ENCODE data around the gene SPRYD7. TPM values are rescaled to one million over a fixed set of nuclear protein-coding genes. Genes with fewer than 3 reads are reported as not detected.
A peak's percentile ranks its signal among the peaks of the same experiment; 100 is the strongest.

Gene SPRYD7, protein sequence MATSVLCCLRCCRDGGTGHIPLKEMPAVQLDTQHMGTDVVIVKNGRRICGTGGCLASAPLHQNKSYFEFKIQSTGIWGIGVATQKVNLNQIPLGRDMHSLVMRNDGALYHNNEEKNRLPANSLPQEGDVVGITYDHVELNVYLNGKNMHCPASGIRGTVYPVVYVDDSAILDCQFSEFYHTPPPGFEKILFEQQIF
- total RNA-seq, result 1 to 10 TPM; 7.3 to 8.6 TPM
- polyA plus RNA-seq, result 1 to 10 TPM; 3.4 to 7.0 TPM
- long read RNA-seq, donor 1, transcript SPRYD7-201 (5 exons, 3,053 nt), result major isoform, 16 of 23 reads
- long read RNA-seq, donor 1, partial matches to known transcripts, result 1 of 23 reads
- long read RNA-seq, donor 1, other reads (novel, unspliced or antisense), result 2 of 23 reads
- long read RNA-seq, donor 2, transcript SPRYD7-201 (5 exons, 3,053 nt), result major isoform, 13 of 18 reads
- long read RNA-seq, donor 2, partial matches to known transcripts, result 0 of 18 reads
- long read RNA-seq, donor 2, other reads (novel, unspliced or antisense), result 4 of 18 reads

GRCh38 chr13:49936075-49936967, at the start of gene SPRYD7:
Gene SPRYD7, minus strand, starts transcription at chr13:49936340. Its CDS starts 105 bp downstream, at chr13:49936235.
- 0 to 1% methylated on average over 62 to 71 of the region's 71 CpGs for WGBS, 2 donors
- peak within 1 kb of the TSS in 1 of 2 donors; percentile 19 for H3K27ac ChIP-seq (ENCODE audit: low read depth in 1 of 2, low read length in 2 of 2)
- H3K4me3 ChIP-seq (ENCODE audit: low read length in 2 of 2), result peak within 1 kb of the TSS; percentile 69 to 84
- ATAC-seq (ENCODE audit: low FRiP score) (peak; percentile 100), DNase-seq (peak; percentile 99 to 100)
- intact Hi-C loops (cut with DNase I), result loop anchor here in 1 of 2 donors (2.0 kb wide), 1 partner anchor 144 kb away; the partner anchor contains the start of gene KPNA3
- no peaks in the 10 kb centered on the region for H3K36me3 ChIP-seq (ENCODE audit: control insufficient read depth in 1 of 2, insufficient read depth in 2 of 2, low read length in 1 of 2)
- no peaks in the 10 kb centered on the region for H3K4me1 ChIP-seq (ENCODE audit: control insufficient read depth in 1 of 2, insufficient read depth in 2 of 2, low read length in 2 of 2)
- H3K9me3 ChIP-seq (ENCODE audit: control insufficient read depth, low read length), result no peaks in the 10 kb centered on the region
- no peaks in the 10 kb centered on the region for H3K27me3 ChIP-seq (ENCODE audit: control insufficient read depth in 1 of 2, insufficient read depth in 2 of 2, low read length in 1 of 2)

DNA sequence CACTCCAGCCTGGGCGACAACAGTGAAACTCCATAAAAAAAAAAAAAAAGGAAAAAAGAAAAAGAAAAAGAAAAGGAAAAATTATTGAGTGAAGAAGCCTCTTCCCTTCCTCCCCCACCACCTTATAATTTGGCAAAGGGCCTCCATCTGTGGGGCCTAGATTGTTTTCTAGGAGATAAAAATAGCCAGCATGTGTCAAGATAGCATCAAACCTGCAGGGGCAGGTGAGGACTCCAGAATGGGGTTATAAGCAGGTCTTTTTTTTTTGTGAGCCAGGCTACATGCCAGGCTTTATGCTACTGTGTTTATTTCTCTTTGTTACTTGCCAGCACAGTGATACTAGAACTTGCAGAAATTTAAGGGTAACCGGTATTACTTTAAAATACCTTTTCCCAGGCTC, 49.0 kb upstream of the SPRYD7 start:
- no peaks in the 10 kb centered on the region for H3K4me1 ChIP-seq (ENCODE audit: control insufficient read depth in 1 of 2, insufficient read depth in 2 of 2, low read length in 2 of 2)
- intact Hi-C loops (cut with DNase I), result loop anchor here in 1 of 2 donors (10.0 kb wide), 1 partner anchor 550 kb away; no protein-coding TSS in a partner anchor
- H3K27ac ChIP-seq (ENCODE audit: low read depth in 1 of 2, low read length in 2 of 2), result no peak overlapping the region
- H3K4me3 ChIP-seq (ENCODE audit: low read length in 2 of 2), result no peak overlapping the region
- H3K9me3 ChIP-seq (ENCODE audit: control insufficient read depth, low read length), result no peaks in the 10 kb centered on the region
- ATAC-seq (ENCODE audit: low FRiP score), result no peak
- H3K27me3 ChIP-seq (ENCODE audit: control insufficient read depth in 1 of 2, insufficient read depth in 2 of 2, low read length in 1 of 2), result no peaks in the 10 kb centered on the region
- WGBS, 2 donors, result 40 to 42% methylated on average over 2 of the region's 2 CpGs
- H3K36me3 ChIP-seq (ENCODE audit: control insufficient read depth in 1 of 2, insufficient read depth in 2 of 2, low read length in 1 of 2), result no peaks in the 10 kb centered on the region
- no peak for DNase-seq

DNA sequence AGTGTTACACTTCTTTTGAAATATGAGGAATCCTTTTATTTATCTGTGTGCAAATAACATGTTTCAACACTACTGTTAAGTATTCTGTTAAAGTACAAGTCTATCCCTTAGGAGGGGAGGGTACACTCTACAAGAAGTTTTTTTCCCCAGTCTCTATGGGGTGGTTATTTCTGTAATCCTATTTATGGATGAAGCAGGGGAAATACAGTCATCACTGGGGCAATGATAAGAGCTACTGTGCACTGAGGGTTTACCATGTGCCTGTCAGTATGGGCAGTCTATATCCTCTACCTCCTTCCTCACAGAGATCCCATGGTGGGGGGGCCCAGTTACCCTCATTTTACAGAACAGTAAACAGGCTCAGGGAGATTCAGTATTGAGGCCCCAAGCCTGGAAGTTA, 44.1 kb upstream of the SPRYD7 start:
- intact Hi-C loops (cut with DNase I), result loop anchor here in 1 of 2 donors (10.0 kb wide), 1 partner anchor 555 kb away; no protein-coding TSS in a partner anchor
- ATAC-seq (ENCODE audit: low FRiP score), result no peak

GRCh38 chr13:49977992-49978391, 41.9 kb upstream of the SPRYD7 start:
- Histone ChIP-seq H3K9me3 (ENCODE audit: control insufficient read depth, low read length) (no peaks in the 10 kb centered on the region), H3K27ac (ENCODE audit: low read depth in 1 of 2, low read length in 2 of 2) (no peak overlapping the region), H3K4me3 (ENCODE audit: low read length in 2 of 2) (no peak overlapping the region), H3K36me3 (ENCODE audit: control insufficient read depth in 1 of 2, insufficient read depth in 2 of 2, low read length in 1 of 2) (no peaks in the 10 kb centered on the region), H3K27me3 (ENCODE audit: control insufficient read depth in 1 of 2, insufficient read depth in 2 of 2, low read length in 1 of 2) (no peaks in the 10 kb centered on the region), H3K4me1 (ENCODE audit: control insufficient read depth in 1 of 2, insufficient read depth in 2 of 2, low read length in 2 of 2) (no peaks in the 10 kb centered on the region)
- ATAC-seq (ENCODE audit: low FRiP score), result no peak
- 61 to 86% methylated on average over 3 of the region's 3 CpGs for WGBS, 2 donors
- no peak for DNase-seq
- intact Hi-C loops (cut with DNase I), result loop anchor here (5.0 to 10.0 kb wide), 4 partner anchors 547 to 1087 kb away; no protein-coding TSS in a partner anchor

More for the DNA sequence above, 44.1 kb upstream of the SPRYD7 start:
- H3K9me3 ChIP-seq (ENCODE audit: control insufficient read depth, low read length), result no peaks in the 10 kb centered on the region
- DNase-seq, result no peak
- no peaks in the 10 kb centered on the region for H3K4me1 ChIP-seq (ENCODE audit: control insufficient read depth in 1 of 2, insufficient read depth in 2 of 2, low read length in 2 of 2)
- no peak overlapping the region for H3K4me3 ChIP-seq (ENCODE audit: low read length in 2 of 2)
- no peaks in the 10 kb centered on the region for H3K27me3 ChIP-seq (ENCODE audit: control insufficient read depth in 1 of 2, insufficient read depth in 2 of 2, low read length in 1 of 2)
- no peak overlapping the region for H3K27ac ChIP-seq (ENCODE audit: low read depth in 1 of 2, low read length in 2 of 2)
- no peaks in the 10 kb centered on the region for H3K36me3 ChIP-seq (ENCODE audit: control insufficient read depth in 1 of 2, insufficient read depth in 2 of 2, low read length in 1 of 2)

- peak; percentile 87 for ATAC-seq (ENCODE audit: low FRiP score)
Observed at GRCh38 chr13:49976314-49977258, 40.4 kb upstream of the SPRYD7 start.

GRCh38 chr13:49975826-49976225, 39.7 kb upstream of the SPRYD7 start:
- intact Hi-C loops (cut with DNase I), result loop anchor here (5.0 to 10.0 kb wide), 4 partner anchors 549 to 1089 kb away; no protein-coding TSS in a partner anchor
- no peaks in the 10 kb centered on the region for H3K9me3 ChIP-seq (ENCODE audit: control insufficient read depth, low read length)
- no peak for DNase-seq
- no peaks in the 10 kb centered on the region for H3K4me1 ChIP-seq (ENCODE audit: control insufficient read depth in 1 of 2, insufficient read depth in 2 of 2, low read length in 2 of 2)
- no peak overlapping the region for H3K27ac ChIP-seq (ENCODE audit: low read depth in 1 of 2, low read length in 2 of 2)
- no peaks in the 10 kb centered on the region for H3K27me3 ChIP-seq (ENCODE audit: control insufficient read depth in 1 of 2, insufficient read depth in 2 of 2, low read length in 1 of 2)
- 77 to 84% methylated on average over 1 of the region's 1 CpG for WGBS, 2 donors
- H3K36me3 ChIP-seq (ENCODE audit: control insufficient read depth in 1 of 2, insufficient read depth in 2 of 2, low read length in 1 of 2), result no peaks in the 10 kb centered on the region
- no peak overlapping the region for H3K4me3 ChIP-seq (ENCODE audit: low read length in 2 of 2)
- ATAC-seq (ENCODE audit: low FRiP score), result no peak

More at GRCh38 chr13:49976314-49977258, 40.4 kb upstream of the SPRYD7 start:
- intact Hi-C loops (cut with DNase I), result loop anchor here (5.0 to 10.0 kb wide), 4 partner anchors 548 to 1088 kb away; no protein-coding TSS in a partner anchor
- Histone ChIP-seq H3K27me3 (ENCODE audit: control insufficient read depth in 1 of 2, insufficient read depth in 2 of 2, low read length in 1 of 2) (no peaks in the 10 kb centered on the region), H3K4me1 (ENCODE audit: control insufficient read depth in 1 of 2, insufficient read depth in 2 of 2, low read length in 2 of 2) (no peaks in the 10 kb centered on the region), H3K9me3 (ENCODE audit: control insufficient read depth, low read length) (no peaks in the 10 kb centered on the region), H3K4me3 (ENCODE audit: low read length in 2 of 2) (no peak overlapping the region), H3K36me3 (ENCODE audit: control insufficient read depth in 1 of 2, insufficient read depth in 2 of 2, low read length in 1 of 2) (no peaks in the 10 kb centered on the region), H3K27ac (ENCODE audit: low read depth in 1 of 2, low read length in 2 of 2) (no peak overlapping the region)
- WGBS, 2 donors, result 46 to 48% methylated on average over 8 of the region's 8 CpGs
- peak; percentile 73 to 89 for DNase-seq

- H3K9me3 ChIP-seq (ENCODE audit: control insufficient read depth, low read length), result no peaks in the 10 kb centered on the region
- WGBS, 2 donors, result 88 to 91% methylated on average over 4 of the region's 4 CpGs
- no peak for ATAC-seq (ENCODE audit: low FRiP score)
- no peaks in the 10 kb centered on the region for H3K4me1 ChIP-seq (ENCODE audit: control insufficient read depth in 1 of 2, insufficient read depth in 2 of 2, low read length in 2 of 2)
- H3K27me3 ChIP-seq (ENCODE audit: control insufficient read depth in 1 of 2, insufficient read depth in 2 of 2, low read length in 1 of 2), result no peaks in the 10 kb centered on the region
- intact Hi-C loops (cut with DNase I), result loop anchor here in 1 of 2 donors (10.0 kb wide), 3 partner anchors 552 to 1092 kb away; no protein-coding TSS in a partner anchor
- H3K27ac ChIP-seq (ENCODE audit: low read depth in 1 of 2, low read length in 2 of 2), result no peak overlapping the region
- no peaks in the 10 kb centered on the region for H3K36me3 ChIP-seq (ENCODE audit: control insufficient read depth in 1 of 2, insufficient read depth in 2 of 2, low read length in 1 of 2)
- DNase-seq, result no peak
- no peak overlapping the region for H3K4me3 ChIP-seq (ENCODE audit: low read length in 2 of 2)
Observed at GRCh38 chr13:49972709-49973108, 36.6 kb upstream of the SPRYD7 start.
